HEK293 (cell line): ENCODE results near the gene TSHZ2.
A peak's percentile ranks its signal among the peaks of the same experiment; 100 is the strongest.

ENCODE experiments used
- CTCF ChIA-PET: fragments of 350-600 bp; formaldehyde crosslinking; extraction: SDS; loops from one replicate; lab custom pipeline; 2021; ENCODE audit warnings: antibody characterized with exemption; lab: Yijun Ruan, JAX
- POLR2A ChIA-PET: fragments of 300-600 bp; formaldehyde crosslinking; extraction: SDS; loops from one replicate; lab custom pipeline; 2020; ENCODE audit warnings: antibody characterized with exemption, inconsistent platforms; lab: Yijun Ruan, JAX
- H3K27ac ChIP-seq: fragments of 200-500 bp; sonication (Bioruptor generic); 2 replicates; pipeline ENCODE4 v1.5.1; 2014; ENCODE audit warnings: low read depth, low read length, control low read depth, inconsistent platforms; ENCODE audit errors: extremely low read depth
- H3K36me3 ChIP-seq, 2 experiments: fragments of 200-500 bp in 1 of 2; sonication (Bioruptor generic) in 1 of 2; 1 replicate in 1 of 2; 2 replicates in 1 of 2; pipeline ENCODE4 v1.5.1; 2014 to 2017; ENCODE audit warnings: inconsistent platforms in 2 of 2, low read length in 2 of 2; ENCODE audit not compliant: control insufficient read depth in 2 of 2, insufficient read depth in 1 of 2
- H3K4me1 ChIP-seq: fragments of 200-500 bp; sonication (Bioruptor generic); 2 replicates; pipeline ENCODE4 v1.5.1; 2014; ENCODE audit warnings: mild to moderate bottlenecking, low read length, inconsistent platforms; ENCODE audit not compliant: control insufficient read depth, insufficient read depth
- H3K4me3 ChIP-seq: 2 replicates; pipeline ENCODE4 v1.5.1; 2011; ENCODE audit warnings: low read depth, mild to moderate bottlenecking, control low read depth, low read length, moderate library complexity
- H3K9me3 ChIP-seq: fragments of 200-500 bp; sonication (Bioruptor generic); 2 replicates; pipeline ENCODE4 v1.5.1; 2014; ENCODE audit warnings: low read depth, low read length, inconsistent platforms; ENCODE audit not compliant: control insufficient read depth, insufficient read depth
- GLIS1 ChIP-seq: fragments of 450-650 bp; formaldehyde crosslinking; IDR thresholded peaks from 2 replicates; pipeline ENCODE4 v1.5.1; 2016; ENCODE audit warnings: missing biosample characterization, missing genetic modification characterization
- HOXD13 ChIP-seq: sonication (generic); formaldehyde crosslinking; IDR thresholded peaks from 2 replicates; pipeline ENCODE4 v1.8.0; 2022; ENCODE audit warnings: missing genetic modification reagents, borderline replicate concordance
- MYNN ChIP-seq: fragments of 450-650 bp; formaldehyde crosslinking; IDR thresholded peaks from 2 replicates; pipeline ENCODE4 v1.5.1; 2016; ENCODE audit warnings: missing biosample characterization, missing genetic modification characterization, borderline replicate concordance
- OVOL3 ChIP-seq: fragments of 450-650 bp; formaldehyde crosslinking; IDR thresholded peaks from 2 replicates; pipeline ENCODE4 v1.5.1; 2016; ENCODE audit warnings: missing biosample characterization, missing genetic modification characterization
- REPIN1 ChIP-seq: fragments of 450-650 bp; formaldehyde crosslinking; IDR thresholded peaks from 2 replicates; pipeline ENCODE4 v1.5.1; 2017; ENCODE audit warnings: missing biosample characterization, missing genetic modification characterization, low read depth
- SALL2 ChIP-seq: fragments of 450-650 bp; formaldehyde crosslinking; IDR thresholded peaks from 2 replicates; pipeline ENCODE4 v1.5.0; 2017; ENCODE audit warnings: missing biosample characterization, mild to moderate bottlenecking, missing genetic modification characterization, borderline replicate concordance
- SCRT1 ChIP-seq: fragments of 450-650 bp; formaldehyde crosslinking; IDR thresholded peaks from 2 replicates; pipeline ENCODE4 v1.5.1; 2016; ENCODE audit warnings: missing biosample characterization, missing genetic modification characterization, borderline replicate concordance
- SCRT2 ChIP-seq: fragments of 450-650 bp; formaldehyde crosslinking; IDR thresholded peaks from 2 replicates; pipeline ENCODE4 v1.5.1; 2016; ENCODE audit warnings: missing biosample characterization, missing genetic modification characterization
- TCF7L2 ChIP-seq: IDR thresholded peaks from 2 replicates; pipeline ENCODE4 v1.6.1; 2011; ENCODE audit warnings: low read depth, mild to moderate bottlenecking, inconsistent platforms, low read length, moderate library complexity, borderline replicate concordance
- YY2 ChIP-seq: fragments of 450-650 bp; formaldehyde crosslinking; IDR thresholded peaks from 2 replicates; pipeline ENCODE4 v1.5.1; 2016; ENCODE audit warnings: missing biosample characterization, missing genetic modification characterization
- ZBTB48 ChIP-seq: fragments of 450-650 bp; formaldehyde crosslinking; IDR thresholded peaks from 2 replicates; pipeline ENCODE4 v1.5.1; 2016; ENCODE audit warnings: missing biosample characterization, missing genetic modification characterization
- ZBTB49 ChIP-seq: fragments of 450-650 bp; formaldehyde crosslinking; IDR thresholded peaks from 2 replicates; pipeline ENCODE4 v1.5.1; 2016; ENCODE audit warnings: missing biosample characterization, missing genetic modification characterization, low read depth
- ZFP3 ChIP-seq: fragments of 450-650 bp; formaldehyde crosslinking; IDR thresholded peaks from 2 replicates; pipeline ENCODE4 v1.5.1; 2016; ENCODE audit warnings: low read depth, missing biosample characterization, missing genetic modification characterization
- ZFP37 ChIP-seq: fragments of 450-650 bp; formaldehyde crosslinking; IDR thresholded peaks from 2 replicates; pipeline ENCODE4 v1.5.1; 2016; ENCODE audit warnings: missing biosample characterization, missing genetic modification characterization
- ZNF10 ChIP-seq: fragments of 450-650 bp; formaldehyde crosslinking; IDR thresholded peaks from 2 replicates; pipeline ENCODE4 v1.5.1; 2017; ENCODE audit warnings: missing biosample characterization, missing genetic modification characterization
- ZNF140 ChIP-seq: fragments of 450-650 bp; formaldehyde crosslinking; IDR thresholded peaks from 2 replicates; pipeline ENCODE4 v1.5.1; 2016; ENCODE audit warnings: missing biosample characterization, missing genetic modification characterization
- ZNF24 ChIP-seq: fragments of 450-650 bp; formaldehyde crosslinking; IDR thresholded peaks from 2 replicates; pipeline ENCODE4 v1.5.1; 2016; ENCODE audit warnings: missing biosample characterization, missing genetic modification characterization
- ZNF248 ChIP-seq: fragments of 450-650 bp; formaldehyde crosslinking; IDR thresholded peaks from 2 replicates; pipeline ENCODE4 v1.5.1; 2017; ENCODE audit warnings: missing biosample characterization, missing genetic modification characterization
- ZNF324 ChIP-seq: fragments of 450-650 bp; formaldehyde crosslinking; IDR thresholded peaks from 2 replicates; pipeline ENCODE4 v1.5.1; 2016; ENCODE audit warnings: missing biosample characterization, missing genetic modification characterization
- ZNF335 ChIP-seq: fragments of 450-650 bp; formaldehyde crosslinking; conservative IDR thresholded peaks from 2 replicates; pipeline ENCODE4 v1.5.1; 2016; ENCODE audit warnings: missing biosample characterization, missing genetic modification characterization
- ZNF366 ChIP-seq: fragments of 450-650 bp; formaldehyde crosslinking; conservative IDR thresholded peaks from 2 replicates; pipeline ENCODE4 v1.5.1; 2016; ENCODE audit warnings: missing biosample characterization, missing genetic modification characterization
- ZNF394 ChIP-seq: fragments of 450-650 bp; formaldehyde crosslinking; IDR thresholded peaks from 2 replicates; pipeline ENCODE4 v1.5.1; 2016; ENCODE audit warnings: missing biosample characterization, missing genetic modification characterization, mild to moderate bottlenecking, moderate library complexity, borderline replicate concordance
- ZNF404 ChIP-seq: fragments of 450-650 bp; formaldehyde crosslinking; IDR thresholded peaks from 2 replicates; pipeline ENCODE4 v1.5.1; 2017; ENCODE audit warnings: missing biosample characterization, missing genetic modification characterization
- ZNF423 ChIP-seq: fragments of 450-650 bp; formaldehyde crosslinking; IDR thresholded peaks from 2 replicates; pipeline ENCODE4 v1.5.1; 2016; ENCODE audit warnings: missing biosample characterization, missing genetic modification characterization
- ZNF449 ChIP-seq: fragments of 450-650 bp; formaldehyde crosslinking; IDR thresholded peaks from 2 replicates; pipeline ENCODE4 v1.5.1; 2017; ENCODE audit warnings: missing biosample characterization, mild to moderate bottlenecking, missing genetic modification characterization, moderate library complexity
- ZNF48 ChIP-seq: fragments of 450-650 bp; formaldehyde crosslinking; IDR thresholded peaks from 2 replicates; pipeline ENCODE4 v1.5.1; 2016; ENCODE audit warnings: missing biosample characterization, missing genetic modification characterization
- ZNF600 ChIP-seq: fragments of 450-650 bp; formaldehyde crosslinking; IDR thresholded peaks from 2 replicates; pipeline ENCODE4 v1.5.1; 2016; ENCODE audit warnings: missing biosample characterization, missing genetic modification characterization
- ZNF610 ChIP-seq: fragments of 450-650 bp; formaldehyde crosslinking; IDR thresholded peaks from 2 replicates; pipeline ENCODE4 v1.5.1; 2016; ENCODE audit warnings: missing biosample characterization, missing genetic modification characterization, borderline replicate concordance
- ZNF623 ChIP-seq: fragments of 450-650 bp; formaldehyde crosslinking; IDR thresholded peaks from 2 replicates; pipeline ENCODE4 v1.5.1; 2016; ENCODE audit warnings: missing biosample characterization, missing genetic modification characterization
- ZNF624 ChIP-seq: fragments of 450-650 bp; formaldehyde crosslinking; IDR thresholded peaks from 2 replicates; pipeline ENCODE4 v1.5.1; 2017; ENCODE audit warnings: missing biosample characterization, missing genetic modification characterization
- ZNF660 ChIP-seq: fragments of 450-650 bp; IDR thresholded peaks from 2 replicates; pipeline ENCODE4 v1.5.1; 2018; ENCODE audit warnings: missing biosample characterization, mild to moderate bottlenecking, missing genetic modification characterization
- ZNF785 ChIP-seq: fragments of 450-650 bp; formaldehyde crosslinking; IDR thresholded peaks from 2 replicates; pipeline ENCODE4 v1.5.1; 2016; ENCODE audit warnings: missing biosample characterization, missing genetic modification characterization
- ZNF791 ChIP-seq: fragments of 450-650 bp; formaldehyde crosslinking; IDR thresholded peaks from 2 replicates; pipeline ENCODE4 v1.5.1; 2016; ENCODE audit warnings: missing biosample characterization, missing genetic modification characterization
- ZNF830 ChIP-seq: fragments of 450-650 bp; IDR thresholded peaks from 2 replicates; pipeline ENCODE4 v1.5.0; 2018; ENCODE audit warnings: missing biosample characterization, missing genetic modification characterization, low read depth, mild to moderate bottlenecking, moderate library complexity

The TSHZ2 gene

GRCh38 chr20:53533500-53533899 lies 561.3 kb downstream of the TSHZ2 start:
- no peaks in the 10 kb centered on the region for H3K36me3 ChIP-seq
- POLR2A ChIA-PET: no interaction called here
- H3K4me3 ChIP-seq: no peak overlapping the region
- H3K4me1 ChIP-seq: no peaks in the 10 kb centered on the region
- CTCF ChIA-PET: interaction anchor here (1.4 kb wide), 1 partner anchor 14 kb away, joined by 4 read pairs; no protein-coding TSS in a partner anchor
- TF ChIP-seq ZNF623 (tag by site-specific recombination) (no peak), ZNF610 (no peak), ZNF366 (peak; percentile 79), ZNF324 (tag by site-specific recombination) (no peak), OVOL3 (tag by site-specific recombination) (no peak)
- H3K9me3 ChIP-seq: no peaks in the 10 kb centered on the region
- no peak overlapping the region for H3K27ac ChIP-seq

GRCh38 chr20:53534037-53534436 lies 561.9 kb downstream of the TSHZ2 start:
- H3K4me1 ChIP-seq: no peaks in the 10 kb centered on the region
- H3K36me3 ChIP-seq: no peaks in the 10 kb centered on the region
- no peak overlapping the region for H3K4me3 ChIP-seq
- no peak overlapping the region for H3K27ac ChIP-seq
- CTCF ChIA-PET: interaction anchor here (1.4 kb wide), 1 partner anchor 13 kb away, joined by 4 read pairs; no protein-coding TSS in a partner anchor
- H3K9me3 ChIP-seq: no peaks in the 10 kb centered on the region
- POLR2A ChIA-PET: no interaction called here
- TF ChIP-seq ZNF449 (no peak), ZNF623 (tag by site-specific recombination) (no peak), ZFP3 (tag by site-specific recombination) (no peak), ZNF394 (no peak), ZBTB48 (tag by site-specific recombination) (no peak), SALL2 (tag by site-specific recombination) (no peak), ZNF10 (tag by site-specific recombination) (no peak), ZNF335 (tag by site-specific recombination) (no peak), ZNF423 (tag by site-specific recombination) (no peak), ZNF248 (tag by site-specific recombination) (no peak), ZNF404 (tag by site-specific recombination) (no peak), ZBTB49 (no peak), ZNF830 (tag by site-specific recombination) (no peak), ZNF624 (tag by site-specific recombination) (no peak), ZNF600 (tag by site-specific recombination) (no peak), ZNF140 (tag by site-specific recombination) (no peak), SCRT1 (no peak), TCF7L2 (no peak)

- POLR2A ChIA-PET: no interaction called here
- no peaks in the 10 kb centered on the region for H3K36me3 ChIP-seq
These were observed 563.7 kb downstream of the TSHZ2 start for GRCh38 chr20:53535878-53536277.

More at GRCh38 chr20:53535878-53536277, 563.7 kb downstream of the TSHZ2 start:
- no peaks in the 10 kb centered on the region for H3K9me3 ChIP-seq
- no peak overlapping the region for H3K27ac ChIP-seq
- H3K4me3 ChIP-seq: no peak overlapping the region
- H3K4me1 ChIP-seq: no peaks in the 10 kb centered on the region
- TF ChIP-seq HOXD13 (CRISPR knock-in tag) (no peak), GLIS1 (tag by site-specific recombination) (no peak), ZNF791 (tag by site-specific recombination) (no peak), MYNN (no peak), ZFP37 (no peak), ZNF610 (no peak), ZNF366 (no peak), ZNF785 (tag by site-specific recombination) (no peak), ZNF660 (tag by site-specific recombination) (no peak), ZNF24 (no peak), REPIN1 (tag by site-specific recombination) (no peak), ZNF48 (no peak), YY2 (tag by site-specific recombination) (no peak), SCRT2 (no peak)
- CTCF ChIA-PET: no interaction called here
